ENCODE measurements around the gene TMEM121.

DNA sequence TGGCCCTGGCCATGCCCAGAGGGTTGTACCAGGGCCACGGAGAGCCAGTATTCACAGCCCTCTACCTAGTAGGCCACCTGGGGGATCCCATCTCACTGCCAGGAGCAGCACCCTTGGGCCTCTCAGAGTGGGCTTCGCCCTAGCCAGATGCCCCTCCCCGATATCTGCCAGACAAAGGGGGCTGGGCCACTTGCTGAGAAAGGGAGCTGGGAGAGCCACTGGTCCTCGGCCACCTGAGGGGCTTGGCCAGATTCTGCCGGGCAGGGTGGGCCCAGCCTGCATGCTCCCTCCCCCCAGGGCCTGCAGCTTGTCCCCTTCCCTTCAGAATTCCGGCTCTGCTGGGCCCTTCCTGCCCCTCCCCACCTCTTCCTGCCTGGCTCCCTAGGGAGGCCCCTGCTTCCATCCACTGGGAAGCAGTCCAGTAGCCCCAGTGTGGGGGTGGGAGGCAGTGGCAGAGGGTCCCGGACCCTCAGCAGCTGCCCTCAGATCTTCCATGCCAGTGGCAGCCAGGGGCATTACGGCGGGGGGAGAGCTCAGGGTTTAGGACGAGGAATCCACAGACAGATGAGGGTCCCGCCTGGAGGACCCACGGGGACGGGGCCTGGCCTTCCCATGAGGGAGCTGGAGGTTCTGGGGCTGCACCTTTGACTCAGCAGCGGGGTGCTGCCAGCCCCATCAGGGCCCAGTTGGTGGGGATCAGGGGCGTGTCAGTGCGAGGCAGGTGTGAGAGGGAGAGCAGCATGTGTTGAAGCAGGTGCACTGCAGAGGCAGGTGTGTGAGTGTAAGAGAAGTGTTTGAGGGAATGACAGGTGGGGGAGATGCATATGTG lies 49.3 kb upstream of the TMEM121 start:
- TF ChIP-seq, protein P1, sequence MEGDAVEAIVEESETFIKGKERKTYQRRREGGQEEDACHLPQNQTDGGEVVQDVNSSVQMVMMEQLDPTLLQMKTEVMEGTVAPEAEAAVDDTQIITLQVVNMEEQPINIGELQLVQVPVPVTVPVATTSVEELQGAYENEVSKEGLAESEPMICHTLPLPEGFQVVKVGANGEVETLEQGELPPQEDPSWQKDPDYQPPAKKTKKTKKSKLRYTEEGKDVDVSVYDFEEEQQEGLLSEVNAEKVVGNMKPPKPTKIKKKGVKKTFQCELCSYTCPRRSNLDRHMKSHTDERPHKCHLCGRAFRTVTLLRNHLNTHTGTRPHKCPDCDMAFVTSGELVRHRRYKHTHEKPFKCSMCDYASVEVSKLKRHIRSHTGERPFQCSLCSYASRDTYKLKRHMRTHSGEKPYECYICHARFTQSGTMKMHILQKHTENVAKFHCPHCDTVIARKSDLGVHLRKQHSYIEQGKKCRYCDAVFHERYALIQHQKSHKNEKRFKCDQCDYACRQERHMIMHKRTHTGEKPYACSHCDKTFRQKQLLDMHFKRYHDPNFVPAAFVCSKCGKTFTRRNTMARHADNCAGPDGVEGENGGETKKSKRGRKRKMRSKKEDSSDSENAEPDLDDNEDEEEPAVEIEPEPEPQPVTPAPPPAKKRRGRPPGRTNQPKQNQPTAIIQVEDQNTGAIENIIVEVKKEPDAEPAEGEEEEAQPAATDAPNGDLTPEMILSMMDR (IDR thresholded peaks at IDR 0.05) = no peak
- TF ChIP-seq EZH2 (IDR thresholded peaks at IDR 0.05; ENCODE audit: borderline replicate concordance, insufficient read depth, low read depth, low read length, poor library complexity, severe bottlenecking) = no peak
